ENCODE data around the gene SLC34A3.
"Not testable (repeated sequence)": the region's sequence is repeated elsewhere in the genome, so short reads cannot be mapped to it uniquely, and the experiment has no call there.

Gene SLC34A3

GRCh38 chr9:137240318-137240840 lies 9.7 kb downstream of the SLC34A3 start:
- peaks cover 71 to 82% (median 79%) of the 10 kb centered on the region in 10 experiments for H3K4me1 ChIP-seq
- peak overlapping the region; percentile 90 to 98 (median 95) for H3K4me2 ChIP-seq
- no peaks in the 10 kb centered on the region for H3K27me3 ChIP-seq
- peaks cover 23 to 30% (median 27%) of the 10 kb centered on the region in 11 experiments for H3K36me3 ChIP-seq
- peaks cover 30 to 76% (median 71%) of the 10 kb centered on the region in 11 experiments for H4K20me1 ChIP-seq
- TF ChIP-seq Cebpa-rat (IDR thresholded peaks at IDR 0.05), result no peak
- H3K4me3 ChIP-seq, result peak overlapping the region; percentile 60 to 79 (median 68)
- peak overlapping the region; percentile 75 to 94 (median 90) for H3K27ac ChIP-seq
- H3K9ac ChIP-seq, result peak overlapping the region; percentile 83 to 93 (median 88)
- peaks cover 0 to 3% (median 0%) of the 10 kb centered on the region in 11 experiments; a peak in 1 of 22 replicates for H3K9me3 ChIP-seq (replicated peaks in 1 of 11)

GRCh38 chr9:137240841-137241489 lies 10.3 kb downstream of the SLC34A3 start, which contains the start of gene TUBB4B:
TUBB4B (plus strand) TSS chr9:137241287; CDS start chr9:137241361, 74 bp downstream.
- peak within 1 kb of the TSS; percentile 86 to 97 (median 94) for H3K9ac ChIP-seq
- peaks cover 30 to 76% (median 67%) of the 10 kb centered on the region in 11 experiments for H4K20me1 ChIP-seq
- peaks cover 0 to 3% (median 0%) of the 10 kb centered on the region in 11 experiments; a peak in 1 of 22 replicates for H3K9me3 ChIP-seq (replicated peaks in 1 of 11)
- H3K27me3 ChIP-seq, result no peaks in the 10 kb centered on the region
- peaks cover 66 to 82% (median 79%) of the 10 kb centered on the region in 10 experiments for H3K4me1 ChIP-seq
- H3K36me3 ChIP-seq, result peaks cover 23 to 30% (median 27%) of the 10 kb centered on the region in 11 experiments
- TF ChIP-seq Cebpa-rat (IDR thresholded peaks at IDR 0.05), result no peak
- peak within 1 kb of the TSS; percentile 83 to 99 (median 98) for H3K4me3 ChIP-seq
- H3K4me2 ChIP-seq, result peak within 1 kb of the TSS; percentile 92 to 100 (median 97)
- peak within 1 kb of the TSS; percentile 80 to 98 (median 93) for H3K27ac ChIP-seq

GRCh38 chr9:137241490-137242268 lies 11.0 kb downstream of the SLC34A3 start:
- H3K36me3 ChIP-seq, result peaks cover 23 to 30% (median 27%) of the 10 kb centered on the region in 11 experiments
- peaks cover 0 to 3% (median 0%) of the 10 kb centered on the region in 11 experiments; a peak in 1 of 22 replicates for H3K9me3 ChIP-seq (replicated peaks in 1 of 11)
- peaks cover 60 to 82% (median 78%) of the 10 kb centered on the region in 10 experiments for H3K4me1 ChIP-seq
- H3K4me3 ChIP-seq, result peak overlapping the region; percentile 83 to 99 (median 98)
- H3K9ac ChIP-seq, result peak overlapping the region; percentile 86 to 97 (median 94)
- peak overlapping the region; percentile 78 to 100 (median 97) for H3K4me2 ChIP-seq
- no peaks in the 10 kb centered on the region for H3K27me3 ChIP-seq
- H4K20me1 ChIP-seq, result peaks cover 30 to 77% (median 66%) of the 10 kb centered on the region in 11 experiments
- H3K27ac ChIP-seq, result peak overlapping the region; percentile 80 to 98 (median 89)
- no peak for TF ChIP-seq Cebpa-rat (IDR thresholded peaks at IDR 0.05)

GRCh38 chr9:137242269-137243203 lies 11.8 kb downstream of the SLC34A3 start:
- Histone ChIP-seq H3K9ac (peak overlapping the region; percentile 86 to 97 (median 94)), H3K27ac (peak overlapping the region; percentile 44 to 98 (median 89); a peak in 21 of 22 replicates), H3K36me3 (peaks cover 23 to 30% (median 27%) of the 10 kb centered on the region in 11 experiments), H3K4me1 (peaks cover 51 to 82% (median 71%) of the 10 kb centered on the region in 10 experiments), H3K27me3 (no peaks in the 10 kb centered on the region), H4K20me1 (peaks cover 30 to 74% (median 61%) of the 10 kb centered on the region in 11 experiments), H3K4me3 (peak overlapping the region; percentile 83 to 99 (median 98)), H3K4me2 (peak overlapping the region; percentile 78 to 100 (median 97)), H3K9me3 (replicated peaks in 1 of 11) (peaks cover 0 to 3% (median 0%) of the 10 kb centered on the region in 11 experiments; a peak in 1 of 22 replicates)
- no peak for TF ChIP-seq Cebpa-rat (IDR thresholded peaks at IDR 0.05)

GRCh38 chr9:137243266-137243625 lies 12.5 kb downstream of the SLC34A3 start:
- H3K4me1 ChIP-seq, result peaks cover 44 to 81% (median 67%) of the 10 kb centered on the region in 10 experiments
- peak overlapping the region; percentile 78 to 100 (median 97) for H3K4me2 ChIP-seq
- not testable (repeated sequence) for H3K27me3 ChIP-seq; H3K9me3 ChIP-seq (replicated peaks in 1 of 11); H3K27ac ChIP-seq
- peaks cover 30 to 66% (median 54%) of the 10 kb centered on the region in 11 experiments for H4K20me1 ChIP-seq
- H3K4me3 ChIP-seq, result peak overlapping the region in 8 of 10 experiments; percentile 83 to 99 (median 98); a peak in 15 of 20 replicates
- peaks cover 23 to 30% (median 27%) of the 10 kb centered on the region in 11 experiments for H3K36me3 ChIP-seq
- H3K9ac ChIP-seq, result peak overlapping the region; percentile 60 to 97 (median 94); a peak in 18 of 22 replicates

GRCh38 chr9:137243626-137244485 lies 13.2 kb downstream of the SLC34A3 start:
- peak overlapping the region; percentile 78 to 100 (median 97) for H3K4me2 ChIP-seq
- peak overlapping the region in 8 of 10 experiments; percentile 32 to 99 (median 98); a peak in 14 of 20 replicates for H3K4me3 ChIP-seq
- peaks cover 23 to 30% (median 27%) of the 10 kb centered on the region in 11 experiments for H3K36me3 ChIP-seq
- H3K4me1 ChIP-seq, result peaks cover 38 to 75% (median 61%) of the 10 kb centered on the region in 10 experiments
- peak overlapping the region; percentile 8 to 97 (median 94); a peak in 19 of 22 replicates for H3K9ac ChIP-seq
- no peak for TF ChIP-seq Cebpa-rat (IDR thresholded peaks at IDR 0.05)
- H3K9me3 ChIP-seq (replicated peaks in 1 of 11), result peaks cover 0 to 3% (median 0%) of the 10 kb centered on the region in 11 experiments; a peak in 1 of 22 replicates
- no peaks in the 10 kb centered on the region for H3K27me3 ChIP-seq
- 0 out of 22 replicates have a peak overlapping the region, but pooled peaks of 2 of the 11 experiments have one; percentile 12 to 15 for H3K27ac ChIP-seq
- H4K20me1 ChIP-seq, result peaks cover 30 to 60% (median 48%) of the 10 kb centered on the region in 11 experiments

All from BLaER1 treated with 17β-estradiol and CSF1 and Interleukin-3, amounts not matched to agents 10 nM and 100 nM (cell line).